ENCODE data around the gene TSPAN5.

- no peak for TF ChIP-seq CTCF (IDR thresholded peaks at IDR 0.05; ENCODE audit: insufficient read depth, low read length)
- no peak for TF ChIP-seq POLR2AphosphoS5 (IDR thresholded peaks at IDR 0.05; ENCODE audit: low read depth)
Observed at GRCh38 chr4:98555798-98556445, 102.5 kb downstream of the TSPAN5 start.

Measured in HL-60 (cell line).